ENCODE measurements around the gene UBTF.

The UBTF gene

DNA sequence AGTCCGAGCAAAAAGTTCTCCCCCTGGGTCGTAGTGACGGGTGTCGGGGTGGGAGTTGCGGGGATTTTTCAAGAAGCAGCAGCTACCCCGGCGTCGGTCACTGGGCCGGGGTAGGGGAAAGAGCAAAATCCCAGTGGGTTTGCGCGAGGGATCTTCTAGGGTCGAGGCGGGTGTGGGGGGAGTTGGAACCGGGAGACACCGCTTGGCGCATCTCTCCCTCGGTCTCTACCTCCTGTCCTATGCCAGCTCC, 2.3 kb upstream of the UBTF start:
- peaks cover 16% of the 10 kb centered on the region for H3K4me1 ChIP-seq (ENCODE audit: low read length)
- peak overlapping the region; percentile 95 for H3K27ac ChIP-seq (ENCODE audit: low read length)
- no peaks in the 10 kb centered on the region for H3K9me3 ChIP-seq (ENCODE audit: insufficient read depth, low read length)
- no peaks in the 10 kb centered on the region for H4K20me1 ChIP-seq (ENCODE audit: insufficient read depth, low read length)
- peak overlapping the region; percentile 97 for H3K4me3 ChIP-seq (ENCODE audit: low read length)
- peaks cover 5% of the 10 kb centered on the region for H3K36me3 ChIP-seq (replicated peaks; ENCODE audit: low read depth, low read length)
- H3K9ac ChIP-seq (ENCODE audit: low read length), result peak overlapping the region; percentile 99
- TF ChIP-seq EZH2phosphoT487 (IDR thresholded peaks at IDR 0.05; ENCODE audit: low read depth), result no peak
- TF ChIP-seq, protein P1, sequence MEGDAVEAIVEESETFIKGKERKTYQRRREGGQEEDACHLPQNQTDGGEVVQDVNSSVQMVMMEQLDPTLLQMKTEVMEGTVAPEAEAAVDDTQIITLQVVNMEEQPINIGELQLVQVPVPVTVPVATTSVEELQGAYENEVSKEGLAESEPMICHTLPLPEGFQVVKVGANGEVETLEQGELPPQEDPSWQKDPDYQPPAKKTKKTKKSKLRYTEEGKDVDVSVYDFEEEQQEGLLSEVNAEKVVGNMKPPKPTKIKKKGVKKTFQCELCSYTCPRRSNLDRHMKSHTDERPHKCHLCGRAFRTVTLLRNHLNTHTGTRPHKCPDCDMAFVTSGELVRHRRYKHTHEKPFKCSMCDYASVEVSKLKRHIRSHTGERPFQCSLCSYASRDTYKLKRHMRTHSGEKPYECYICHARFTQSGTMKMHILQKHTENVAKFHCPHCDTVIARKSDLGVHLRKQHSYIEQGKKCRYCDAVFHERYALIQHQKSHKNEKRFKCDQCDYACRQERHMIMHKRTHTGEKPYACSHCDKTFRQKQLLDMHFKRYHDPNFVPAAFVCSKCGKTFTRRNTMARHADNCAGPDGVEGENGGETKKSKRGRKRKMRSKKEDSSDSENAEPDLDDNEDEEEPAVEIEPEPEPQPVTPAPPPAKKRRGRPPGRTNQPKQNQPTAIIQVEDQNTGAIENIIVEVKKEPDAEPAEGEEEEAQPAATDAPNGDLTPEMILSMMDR (IDR thresholded peaks at IDR 0.05; ENCODE audit: low read depth, low read length), result no peak
- H3K27me3 ChIP-seq (ENCODE audit: low read depth, low read length), result no peaks in the 10 kb centered on the region
- H2AFZ ChIP-seq (ENCODE audit: low read depth, low read length), result no peak overlapping the region
- peak overlapping the region; percentile 85 for H3K4me2 ChIP-seq (ENCODE audit: low read length)
- peaks cover 42% of the 10 kb centered on the region for H3K79me2 ChIP-seq (ENCODE audit: low read length)

DNA sequence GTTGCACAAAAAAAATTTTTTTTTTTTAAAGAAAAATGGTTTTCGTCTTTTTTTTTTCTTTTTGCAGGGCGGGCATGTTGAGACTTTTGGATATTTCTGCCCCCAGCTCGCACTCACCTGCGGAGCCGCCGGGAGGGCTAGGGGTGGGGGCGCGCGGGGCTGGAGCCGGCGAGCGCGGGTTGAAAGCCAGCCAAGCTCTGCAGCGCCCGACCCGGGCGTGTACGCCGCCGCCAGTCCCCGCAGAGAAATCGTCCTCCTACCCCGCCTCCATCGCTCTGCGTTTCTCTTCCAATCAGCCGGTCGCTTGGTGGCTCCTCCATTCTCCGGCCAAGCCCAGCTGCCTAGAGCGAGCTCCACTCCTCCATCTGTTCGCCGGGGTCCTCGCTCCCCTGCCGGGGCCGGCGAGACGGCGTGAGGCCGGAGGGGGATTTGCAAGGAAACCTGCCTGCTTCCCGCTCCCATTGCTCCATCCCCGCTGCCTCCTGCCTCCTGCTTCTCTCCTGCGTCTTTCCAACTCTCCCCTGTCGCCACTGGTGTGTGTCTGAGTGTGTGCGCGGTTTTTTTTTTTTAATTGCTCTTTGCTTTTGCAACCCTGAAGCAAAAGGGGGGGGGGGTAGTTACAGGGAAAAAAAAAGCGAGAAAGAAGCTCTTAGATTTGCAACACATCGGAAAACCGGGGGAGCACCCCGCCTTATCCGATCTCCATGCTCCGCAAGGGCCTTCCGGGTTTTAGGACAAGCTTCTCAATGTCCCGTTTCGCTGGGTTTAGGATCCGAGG, 1.8 kb upstream of the UBTF start:
- Histone ChIP-seq H3K27ac (ENCODE audit: low read length) (peak overlapping the region; percentile 95), H4K20me1 (ENCODE audit: insufficient read depth, low read length) (no peaks in the 10 kb centered on the region), H3K4me1 (ENCODE audit: low read length) (peaks cover 21% of the 10 kb centered on the region), H3K36me3 (replicated peaks; ENCODE audit: low read depth, low read length) (peaks cover 9% of the 10 kb centered on the region), H3K9ac (ENCODE audit: low read length) (peak overlapping the region; percentile 99), H3K79me2 (ENCODE audit: low read length) (peaks cover 47% of the 10 kb centered on the region), H2AFZ (ENCODE audit: low read depth, low read length) (no peak overlapping the region), H3K4me2 (ENCODE audit: low read length) (peak overlapping the region; percentile 85), H3K9me3 (ENCODE audit: insufficient read depth, low read length) (no peaks in the 10 kb centered on the region), H3K4me3 (ENCODE audit: low read length) (peak overlapping the region; percentile 97), H3K27me3 (ENCODE audit: low read depth, low read length) (no peaks in the 10 kb centered on the region)
- TF ChIP-seq, protein P1 (IDR thresholded peaks at IDR 0.05; ENCODE audit: low read depth, low read length), result no peak
- no peak for TF ChIP-seq EZH2phosphoT487 (IDR thresholded peaks at IDR 0.05; ENCODE audit: low read depth)

DNA sequence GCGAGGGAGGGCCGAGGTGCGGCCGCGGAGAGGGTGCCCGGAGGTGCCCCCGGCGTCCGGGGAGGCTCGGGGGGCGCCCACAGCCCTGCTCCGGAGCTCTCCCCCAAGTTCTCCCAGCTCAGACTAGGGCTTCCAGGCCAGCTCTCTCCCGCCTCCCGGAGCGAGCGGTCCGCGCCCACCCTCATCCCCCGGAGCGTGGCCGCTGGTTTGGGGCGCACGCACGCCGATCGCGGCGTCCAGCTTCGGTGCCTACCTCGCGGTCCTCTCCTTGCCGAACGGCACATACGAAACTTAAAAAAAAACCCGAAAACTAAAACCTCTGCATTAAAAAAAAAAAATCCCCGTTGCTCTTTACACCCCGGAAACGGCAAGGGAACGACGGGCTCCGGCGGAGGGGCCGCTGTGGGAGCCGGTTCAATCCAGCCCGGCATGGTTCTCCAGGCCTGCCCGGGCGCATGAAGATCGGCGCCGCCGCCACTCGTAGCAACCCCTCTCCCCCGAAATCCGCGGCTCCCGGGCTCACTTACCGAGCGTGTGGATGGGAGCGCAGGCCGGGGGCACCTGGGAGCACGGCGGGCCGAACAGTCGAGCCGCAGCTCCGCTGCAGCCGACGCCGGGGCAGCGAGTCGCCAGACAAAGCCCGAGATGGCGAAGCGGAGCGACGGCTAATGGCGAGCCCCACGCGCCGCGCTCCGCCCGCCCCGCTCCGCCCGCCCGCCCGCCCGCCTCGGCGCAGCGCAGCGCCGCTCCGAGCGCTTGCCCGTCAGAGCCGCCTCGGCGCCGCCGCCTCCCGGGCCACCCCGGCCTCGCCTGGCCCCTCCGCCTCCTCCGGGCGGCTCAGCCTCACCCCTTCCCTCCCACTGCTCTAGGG, 973 bp upstream of the UBTF start:
- Histone ChIP-seq H3K9ac (ENCODE audit: low read length) (peak overlapping the region; percentile 99), H3K36me3 (replicated peaks; ENCODE audit: low read depth, low read length) (peaks cover 15% of the 10 kb centered on the region), H3K9me3 (ENCODE audit: insufficient read depth, low read length) (no peaks in the 10 kb centered on the region), H3K27me3 (ENCODE audit: low read depth, low read length) (no peaks in the 10 kb centered on the region), H4K20me1 (ENCODE audit: insufficient read depth, low read length) (no peaks in the 10 kb centered on the region), H3K4me3 (ENCODE audit: low read length) (peak overlapping the region; percentile 97), H3K4me1 (ENCODE audit: low read length) (peaks cover 29% of the 10 kb centered on the region), H3K4me2 (ENCODE audit: low read length) (peak overlapping the region; percentile 85), H2AFZ (ENCODE audit: low read depth, low read length) (no peak overlapping the region), H3K27ac (ENCODE audit: low read length) (peak overlapping the region; percentile 95), H3K79me2 (ENCODE audit: low read length) (peaks cover 55% of the 10 kb centered on the region)
- no peak for TF ChIP-seq EZH2phosphoT487 (IDR thresholded peaks at IDR 0.05; ENCODE audit: low read depth)
- TF ChIP-seq, protein P1 (IDR thresholded peaks at IDR 0.05; ENCODE audit: low read depth, low read length), result no peak

DNA sequence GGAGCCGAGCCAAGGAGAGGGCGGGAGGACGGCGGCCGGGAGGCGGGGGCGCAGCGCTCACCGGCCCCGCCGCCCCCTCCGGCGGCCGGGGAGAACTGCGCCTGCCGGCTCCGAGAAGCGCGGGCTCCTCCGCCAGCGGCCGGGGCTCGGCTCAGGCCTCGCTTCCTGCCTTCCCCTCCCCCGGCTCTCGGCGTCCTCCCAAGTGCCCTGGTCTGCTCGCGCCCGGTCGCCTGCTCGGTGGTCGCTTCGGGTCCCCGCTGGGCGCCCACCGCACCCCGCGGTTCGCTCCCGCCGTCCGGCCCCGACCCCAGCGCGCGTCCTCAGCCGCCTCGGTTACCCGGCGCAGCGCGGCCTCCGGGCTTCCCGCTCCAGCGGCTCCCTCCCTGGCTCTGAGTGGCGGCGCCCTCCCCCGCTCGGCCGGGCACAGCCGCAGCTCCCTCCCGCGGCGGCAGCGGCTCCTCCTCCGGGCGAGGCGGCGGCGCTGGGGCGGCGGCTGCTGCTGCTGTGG, 313 bp downstream of the UBTF start:
- Histone ChIP-seq H3K36me3 (replicated peaks; ENCODE audit: low read depth, low read length) (peaks cover 28% of the 10 kb centered on the region), H3K4me1 (ENCODE audit: low read length) (peaks cover 33% of the 10 kb centered on the region), H3K4me3 (ENCODE audit: low read length) (peak overlapping the region; percentile 97), H4K20me1 (ENCODE audit: insufficient read depth, low read length) (no peaks in the 10 kb centered on the region), H2AFZ (ENCODE audit: low read depth, low read length) (no peak overlapping the region), H3K79me2 (ENCODE audit: low read length) (peaks cover 64% of the 10 kb centered on the region), H3K9me3 (ENCODE audit: insufficient read depth, low read length) (no peaks in the 10 kb centered on the region), H3K27ac (ENCODE audit: low read length) (peak overlapping the region; percentile 95), H3K9ac (ENCODE audit: low read length) (peak overlapping the region; percentile 99), H3K4me2 (ENCODE audit: low read length) (peak overlapping the region; percentile 60), H3K27me3 (ENCODE audit: low read depth, low read length) (no peaks in the 10 kb centered on the region)
- no peak for TF ChIP-seq EZH2phosphoT487 (IDR thresholded peaks at IDR 0.05; ENCODE audit: low read depth)
- TF ChIP-seq, protein P1 (IDR thresholded peaks at IDR 0.05; ENCODE audit: low read depth, low read length), result 0 out of 2 replicates have a peak, but pooled peaks have one; percentile 8

Data from OCI-LY3 (cell line).